AG04450 (cell line): ENCODE measurements around the gene SLC16A6. TPM values are rescaled to one million over a fixed set of nuclear protein-coding genes. Genes with fewer than 3 reads are reported as not detected.

Source experiments
- CTCF ChIA-PET: fragments of 300-600, 350-600 bp; formaldehyde crosslinking; extraction: SDS; loops from one replicate; lab custom pipeline; 2022; ENCODE audit warnings: antibody characterized with exemption, inconsistent platforms; lab: Charles Lee
- POLR2A ChIA-PET: fragments of 350-600 bp; formaldehyde crosslinking; extraction: SDS; loops from one replicate; lab custom pipeline; 2021; ENCODE audit warnings: antibody characterized with exemption, inconsistent platforms; lab: Yijun Ruan, JAX
- DNase-seq: peaks from one replicate; pipeline ENCODE4 v3.0.0-alpha.2; 2011; ENCODE audit warnings: low read depth, low spot score
- H3K27ac ChIP-seq: one replicate; pipeline ENCODE4 v1.5.1; 2012; ENCODE audit warnings: low read depth, low read length, control low read depth
- H3K27me3 ChIP-seq: one replicate; pipeline ENCODE4 v1.6.0; 2012; ENCODE audit warnings: low read length; ENCODE audit not compliant: control insufficient read depth, insufficient read depth
- H3K4me3 ChIP-seq: 2 replicates; pipeline ENCODE4 v1.5.1; 2011; ENCODE audit warnings: mild to moderate bottlenecking, low read depth, low read length, control low read depth
- H3K9me3 ChIP-seq: 2 replicates; pipeline ENCODE4 v1.5.1; 2012; ENCODE audit warnings: low read length; ENCODE audit not compliant: control insufficient read depth, insufficient read depth
- CTCF ChIP-seq: IDR thresholded peaks from 2 replicates; pipeline ENCODE4 v1.5.1; 2011; ENCODE audit warnings: low read depth, low read length, control low read depth, inconsistent platforms
- polyA plus RNA-seq: library from polyadenylated mRNA; depleted of rRNA; stranded (reverse); fragments of >200 nt; gene quantifications from 2 replicates; pipeline ENCODE4 v1.2.3, GENCODE V29; 2011

The SLC16A6 gene
- polyA plus RNA-seq, 1 experiment = 1.2 TPM

- Histone ChIP-seq H3K27me3 (peaks cover 4% of the 10 kb centered on the region), H3K4me3 (no peak overlapping the region), H3K9me3 (no peaks in the 10 kb centered on the region; the same call in 1 of the 2 replicates), H3K27ac (no peak overlapping the region)
- no peak for TF ChIP-seq CTCF
- ChIA-PET CTCF (no interaction called here), POLR2A (no interaction called here)
- DNase-seq = no peak
Measured at GRCh38 chr17:68305142-68305541, 14.2 kb upstream of the SLC16A6 start.

- H3K4me3 ChIP-seq = no peak overlapping the region
- no peak overlapping the region for H3K27ac ChIP-seq
- ChIA-PET POLR2A (no interaction called here), CTCF (interaction anchor here (1.2 kb wide), 1 partner anchor 94 kb away, joined by 7 read pairs; no protein-coding TSS in a partner anchor)
- H3K9me3 ChIP-seq = no peaks in the 10 kb centered on the region; the same call in 1 of the 2 replicates
- peaks cover 4% of the 10 kb centered on the region for H3K27me3 ChIP-seq
- TF ChIP-seq CTCF = no peak
- no peak for DNase-seq
Measured at GRCh38 chr17:68304706-68305105, 13.8 kb upstream of the SLC16A6 start.

DNA sequence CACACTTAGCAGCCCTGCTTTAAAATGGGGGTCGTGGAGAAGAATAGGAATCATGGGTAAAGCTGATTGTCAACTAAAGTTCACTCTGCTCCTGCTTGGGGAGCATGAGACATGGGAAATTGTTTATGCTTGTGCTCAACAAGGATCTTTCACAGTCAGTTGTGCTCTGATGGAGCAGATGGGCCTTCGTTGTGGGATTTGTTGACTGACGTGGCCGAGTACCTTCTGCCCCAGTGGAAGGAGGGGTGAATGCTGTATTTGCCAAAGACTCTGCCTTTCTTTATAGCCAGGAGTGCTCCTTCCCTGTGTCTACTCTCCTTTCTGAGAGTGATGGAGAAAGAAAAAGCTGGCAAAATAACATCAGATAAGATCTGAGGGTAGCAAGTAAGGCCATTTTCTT, 11.7 kb upstream of the SLC16A6 start:
- Histone ChIP-seq H3K27ac (no peak overlapping the region), H3K4me3 (no peak overlapping the region), H3K9me3 (no peaks in the 10 kb centered on the region), H3K27me3 (peaks cover 4% of the 10 kb centered on the region)
- ChIA-PET POLR2A (no interaction called here), CTCF (no interaction called here)
- no peak for TF ChIP-seq CTCF
- no peak for DNase-seq

DNA sequence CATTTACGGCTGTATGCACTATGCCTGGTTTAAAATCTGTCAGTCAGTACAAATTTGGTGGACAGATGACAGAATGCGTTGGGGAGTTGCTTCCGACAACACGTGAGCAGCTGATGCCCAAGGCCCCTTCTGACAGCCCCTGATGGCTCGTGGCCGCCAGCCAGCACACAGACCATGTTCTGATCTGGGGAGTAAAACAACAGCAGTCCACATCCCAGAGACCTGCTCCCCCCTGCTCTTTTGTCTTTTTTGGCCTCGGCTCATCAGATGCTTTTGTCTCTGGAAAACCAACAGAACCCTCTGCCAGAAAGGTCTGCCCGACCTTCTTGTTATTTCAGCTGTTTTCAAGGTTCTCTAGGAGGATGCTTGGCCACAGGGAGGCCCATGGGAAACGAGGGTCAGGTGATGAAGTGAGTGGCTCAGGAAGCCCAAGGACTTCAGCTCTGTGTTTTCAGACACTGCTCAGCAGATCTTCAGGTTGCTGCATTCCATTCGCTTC, 11.2 kb upstream of the SLC16A6 start:
- no peak overlapping the region for H3K4me3 ChIP-seq
- POLR2A ChIA-PET = no interaction called here
- no peak overlapping the region for H3K27ac ChIP-seq
- H3K9me3 ChIP-seq = no peaks in the 10 kb centered on the region
- peaks cover 4% of the 10 kb centered on the region for H3K27me3 ChIP-seq
- no peak for TF ChIP-seq CTCF
- CTCF ChIA-PET = interaction anchor here (0.5 to 1.4 kb wide), 2 partner anchors 40 to 50 kb away, joined by 3 to 4 read pairs; no protein-coding TSS in a partner anchor
- no peak for DNase-seq

DNA sequence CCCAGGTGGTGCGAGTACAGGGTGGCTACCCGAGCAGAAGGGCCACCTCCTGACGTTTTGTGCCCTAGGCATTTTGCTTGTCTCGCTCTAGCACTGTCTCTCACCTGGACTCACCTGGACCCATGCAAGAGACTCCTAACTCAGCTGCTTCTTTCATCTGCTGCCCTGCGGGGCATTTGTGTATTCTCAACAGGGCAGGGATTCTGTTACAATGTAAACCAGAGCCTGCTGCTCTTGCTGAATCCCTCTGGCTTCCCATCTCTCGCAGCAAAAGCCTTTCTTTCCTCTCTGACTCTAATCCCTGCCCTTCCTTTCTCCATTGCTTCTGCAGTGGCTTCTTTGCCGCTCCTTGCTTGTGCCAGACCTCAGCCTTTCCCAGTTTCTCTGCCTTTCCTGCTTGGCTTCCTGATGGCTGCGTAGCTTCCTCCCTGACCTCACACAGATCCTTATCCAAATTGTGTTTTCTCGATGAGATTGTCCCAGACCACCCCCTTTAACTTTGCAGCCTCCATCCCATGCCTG, 10.6 kb upstream of the SLC16A6 start:
- no peaks in the 10 kb centered on the region for H3K9me3 ChIP-seq
- DNase-seq = no peak
- CTCF ChIA-PET = interaction anchor here (0.6 to 1.4 kb wide), 2 partner anchors 18 to 39 kb away, joined by 3 to 4 read pairs; no protein-coding TSS in a partner anchor
- H3K27me3 ChIP-seq = peaks cover 4% of the 10 kb centered on the region
- H3K27ac ChIP-seq = no peak overlapping the region
- no peak overlapping the region for H3K4me3 ChIP-seq
- POLR2A ChIA-PET = no interaction called here
- no peak for TF ChIP-seq CTCF
